Transverse colon (tissue), 4 donors: ENCODE data around the gene TLR4.

Experiments used
- EP300 ChIP-seq: sonication (generic); formaldehyde crosslinking; IDR thresholded peaks from one replicate; pipeline ENCODE4 v1.6.1; 2017; ENCODE audit warnings: antibody characterized with exemption, low read depth
- POLR2A ChIP-seq: fragments of 450-650 bp; IDR thresholded peaks from one replicate; pipeline ENCODE4 v1.6.1; 2016; ENCODE audit warnings: antibody characterized with exemption, mild to moderate bottlenecking, moderate library complexity
- POLR2AphosphoS5 ChIP-seq, 3 donors: sonication (generic); formaldehyde crosslinking; IDR thresholded peaks; one replicate each; pipeline ENCODE4 v1.6.1; 2016; ENCODE audit warnings: antibody characterized with exemption in 3 of 3
- TF ChIP-seq, protein P1 (sequence below), 5 experiments: fragments of 200-600 bp in 3 of 5; fragments of 450-650 bp in 2 of 5; sonication (generic) in 3 of 5; IDR thresholded peaks; 1 replicate in 2 of 5; 2 replicates in 3 of 5; pipeline ENCODE4 v1.5.1; 2016 to 2017; ENCODE audit warnings: antibody characterized with exemption in 5 of 5, inconsistent platforms in 3 of 5, mild to moderate bottlenecking in 2 of 5, moderate library complexity in 1 of 5

DNA sequence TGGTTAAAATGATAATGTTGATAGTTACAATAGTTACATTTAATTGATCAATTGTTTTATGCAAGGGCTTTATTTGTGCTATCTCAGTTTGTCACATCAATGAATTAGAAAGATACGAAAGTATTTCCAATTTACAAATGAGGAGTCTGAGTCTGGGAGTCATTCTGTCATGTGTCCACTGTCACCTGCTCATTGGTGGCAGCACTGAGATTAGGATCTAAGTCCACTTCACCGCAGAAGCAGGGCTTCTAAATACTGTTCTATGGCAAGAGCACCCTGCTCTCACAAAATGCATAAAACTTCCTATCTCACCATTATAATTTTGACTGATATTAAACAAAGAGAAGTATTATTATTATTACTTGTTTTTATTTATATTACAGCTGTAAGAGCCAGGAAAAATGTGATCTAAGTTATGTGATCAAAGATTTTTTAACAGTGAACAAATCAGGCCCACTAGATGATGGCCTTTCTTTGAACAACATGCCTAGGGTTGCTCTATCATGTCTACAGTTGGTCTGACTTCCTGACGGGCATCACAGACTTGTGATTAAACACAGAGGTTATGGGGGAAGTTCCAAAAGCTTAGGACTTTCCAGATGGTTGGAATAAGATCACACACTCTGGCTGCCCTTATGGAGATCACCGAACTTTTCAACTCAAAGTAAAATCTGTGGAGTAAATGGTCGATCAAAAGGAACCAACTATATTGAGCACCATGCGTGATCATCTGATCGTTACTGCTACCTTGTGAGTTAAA is 15.1 kb downstream of the TLR4 start:
- TF ChIP-seq, protein P1, sequence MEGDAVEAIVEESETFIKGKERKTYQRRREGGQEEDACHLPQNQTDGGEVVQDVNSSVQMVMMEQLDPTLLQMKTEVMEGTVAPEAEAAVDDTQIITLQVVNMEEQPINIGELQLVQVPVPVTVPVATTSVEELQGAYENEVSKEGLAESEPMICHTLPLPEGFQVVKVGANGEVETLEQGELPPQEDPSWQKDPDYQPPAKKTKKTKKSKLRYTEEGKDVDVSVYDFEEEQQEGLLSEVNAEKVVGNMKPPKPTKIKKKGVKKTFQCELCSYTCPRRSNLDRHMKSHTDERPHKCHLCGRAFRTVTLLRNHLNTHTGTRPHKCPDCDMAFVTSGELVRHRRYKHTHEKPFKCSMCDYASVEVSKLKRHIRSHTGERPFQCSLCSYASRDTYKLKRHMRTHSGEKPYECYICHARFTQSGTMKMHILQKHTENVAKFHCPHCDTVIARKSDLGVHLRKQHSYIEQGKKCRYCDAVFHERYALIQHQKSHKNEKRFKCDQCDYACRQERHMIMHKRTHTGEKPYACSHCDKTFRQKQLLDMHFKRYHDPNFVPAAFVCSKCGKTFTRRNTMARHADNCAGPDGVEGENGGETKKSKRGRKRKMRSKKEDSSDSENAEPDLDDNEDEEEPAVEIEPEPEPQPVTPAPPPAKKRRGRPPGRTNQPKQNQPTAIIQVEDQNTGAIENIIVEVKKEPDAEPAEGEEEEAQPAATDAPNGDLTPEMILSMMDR (IDR thresholded peaks at IDR 0.05): no peak
- no peak for TF ChIP-seq POLR2A
- no peak for TF ChIP-seq POLR2AphosphoS5 (IDR thresholded peaks at IDR 0.05)
- TF ChIP-seq EP300: no peak
